Stomach (tissue), 19 donors: Measurements from ENCODE around the gene SCNM1. TPM values are rescaled to one million over a fixed set of nuclear protein-coding genes. Genes with fewer than 3 reads are reported as not detected.

Experiments used
- DNase-seq, 2 donors: peaks; one replicate each; pipeline versions ENCODE4 v3.0.0 to v3.0.0-alpha.2; 2013 to 2019
- H3K27ac ChIP-seq, 5 donors: fragments of 200-600 bp in 4 of 5; sonication (generic) in 4 of 5; one replicate each; pipeline ENCODE4 v1.5.1; 2013 to 2019; ENCODE audit warnings: mild to moderate bottlenecking in 1 of 5, moderate library complexity in 1 of 5
- H3K27me3 ChIP-seq, 3 donors: fragments of 200-600 bp; sonication (generic); one replicate each; pipeline ENCODE4 v1.5.1; 2017 to 2019; ENCODE audit warnings: mixed run types in 1 of 3
- H3K36me3 ChIP-seq, 4 donors: fragments of 200-600 bp; sonication (generic); 1 replicate in 3 of 4; 2 replicates in 1 of 4; pipeline ENCODE4 v1.5.1; 2016 to 2019
- H3K4me1 ChIP-seq, 4 donors: fragments of 200-600 bp; sonication (generic); one replicate each; pipeline ENCODE4 v1.5.1; 2016 to 2019
- H3K4me3 ChIP-seq, 4 donors: fragments of 200-600 bp; sonication (generic) in 3 of 4; one replicate each; pipeline ENCODE4 v1.5.1; 2016 to 2019; ENCODE audit warnings: mild to moderate bottlenecking in 1 of 4
- H3K9me3 ChIP-seq, 4 donors: fragments of 200-600 bp; sonication (generic); one replicate each; pipeline ENCODE4 v1.5.1; 2016 to 2019
- EP300 ChIP-seq: sonication (generic); formaldehyde crosslinking; IDR thresholded peaks from one replicate; pipeline ENCODE4 v1.6.1; 2017; ENCODE audit warnings: antibody characterized with exemption
- POLR2A ChIP-seq, 4 donors: fragments of 450-650 bp; IDR thresholded peaks; one replicate each; pipeline ENCODE4 v1.6.1; 2016; ENCODE audit warnings: antibody characterized with exemption in 4 of 4, control low read depth in 2 of 4, mild to moderate bottlenecking in 1 of 4, moderate library complexity in 1 of 4
- POLR2AphosphoS5 ChIP-seq, 3 donors: sonication (generic); formaldehyde crosslinking; IDR thresholded peaks; one replicate each; pipeline ENCODE4 v1.6.1; 2016; ENCODE audit warnings: antibody characterized with exemption in 3 of 3
- WGBS, 5 donors: extraction: QIAGEN DNeasy Blood & Tissue Kit in 3 of 5; methylation state at CpG; one replicate each; pipeline versions ENCODE4 v1.1.5 to v1.1.7; 2013 to 2018; 5-methylcytosine and 5-hydroxymethylcytosine counted together
- intact Hi-C: fragments of 100-400 bp; cut with DNase I; formaldehyde crosslinking; loops from one replicate; pipeline ENCODE4 v1.15.1; 2023; ENCODE audit warnings: low total_unique reads
- long read RNA-seq, 10 donors: transcript quantifications; one replicate each; lab custom pipeline, GENCODE V29; 2026
- polyA plus RNA-seq, 3 donors: library from polyadenylated mRNA; stranded (reverse); fragments of 200-250 nt; gene quantifications; one replicate each; pipeline ENCODE4 v1.2.3, GENCODE V29; 2013
- total RNA-seq, 5 donors: library from RNA; depleted of rRNA; stranded (reverse); fragments of >200 nt; gene quantifications; one replicate each; pipeline versions ENCODE4 v1.1.0 to v1.2.3, GENCODE V29; 2014 to 2016
- TF ChIP-seq, protein P1 (sequence below), 7 experiments: fragments of 450-650 bp in 4 of 7; fragments of 200-600 bp in 3 of 7; sonication (generic) in 3 of 7; IDR thresholded peaks; one replicate each; pipeline ENCODE4 v1.5.1; 2016 to 2019; ENCODE audit warnings: antibody characterized with exemption in 7 of 7, control low read depth in 2 of 7, mild to moderate bottlenecking in 1 of 7
- donor health status: healthy with polysubstance abuse.
- donor health status: Bipolar disorder and iron deficiency.
- donor health status: healthy.

Gene SCNM1, protein sequence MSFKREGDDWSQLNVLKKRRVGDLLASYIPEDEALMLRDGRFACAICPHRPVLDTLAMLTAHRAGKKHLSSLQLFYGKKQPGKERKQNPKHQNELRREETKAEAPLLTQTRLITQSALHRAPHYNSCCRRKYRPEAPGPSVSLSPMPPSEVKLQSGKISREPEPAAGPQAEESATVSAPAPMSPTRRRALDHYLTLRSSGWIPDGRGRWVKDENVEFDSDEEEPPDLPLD
- total RNA-seq, result 10 to 100 TPM in 3 of 5 donors, 1 to 10 TPM in 2; 4.5 to 57.8 (median 12.0) TPM
- polyA plus RNA-seq, result 10 to 100 TPM; 35.2 to 66.3 (median 64.5) TPM
- long read RNA-seq, donor 1, partial matches to known transcripts, result 0 of 3 reads
- long read RNA-seq, donor 1, other reads (novel, unspliced or antisense), result 0 of 3 reads
- long read RNA-seq, donor 2, transcript SCNM1-202 (7 exons, 2,016 nt), result major isoform, 8 of 10 reads
- long read RNA-seq, donor 2, partial matches to known transcripts, result 0 of 10 reads
- long read RNA-seq, donor 2, other reads (novel, unspliced or antisense), result 0 of 10 reads
- long read RNA-seq, donor 3, partial matches to known transcripts, result 0 of 6 reads
- long read RNA-seq, donor 3, other reads (novel, unspliced or antisense), result 0 of 6 reads
- long read RNA-seq, donor 4, partial matches to known transcripts, result 0 of 3 reads
- long read RNA-seq, donor 4, other reads (novel, unspliced or antisense), result 0 of 3 reads
- long read RNA-seq, donor 5, partial matches to known transcripts, result 0 of 8 reads
- long read RNA-seq, donor 5, other reads (novel, unspliced or antisense), result 0 of 8 reads
- long read RNA-seq, donor 6, result 0 reads
- long read RNA-seq, donor 7, transcript SCNM1-202 (7 exons, 2,016 nt), result major isoform, 11 of 18 reads
- long read RNA-seq, donor 7, partial matches to known transcripts, result 0 of 18 reads
- long read RNA-seq, donor 7, other reads (novel, unspliced or antisense), result 0 of 18 reads
- long read RNA-seq, donor 8, transcript SCNM1-202 (7 exons, 2,016 nt), result major isoform, 6 of 11 reads
- long read RNA-seq, donor 8, partial matches to known transcripts, result 0 of 11 reads
- long read RNA-seq, donor 8, other reads (novel, unspliced or antisense), result 0 of 11 reads
- long read RNA-seq, donor 9, transcript SCNM1-202 (7 exons, 2,016 nt), result major isoform, 14 of 23 reads
- long read RNA-seq, donor 9, partial matches to known transcripts, result 0 of 23 reads
- long read RNA-seq, donor 9, other reads (novel, unspliced or antisense), result 0 of 23 reads
- long read RNA-seq, donor 10, partial matches to known transcripts, result 0 of 4 reads
- long read RNA-seq, donor 10, other reads (novel, unspliced or antisense), result 0 of 4 reads

DNA sequence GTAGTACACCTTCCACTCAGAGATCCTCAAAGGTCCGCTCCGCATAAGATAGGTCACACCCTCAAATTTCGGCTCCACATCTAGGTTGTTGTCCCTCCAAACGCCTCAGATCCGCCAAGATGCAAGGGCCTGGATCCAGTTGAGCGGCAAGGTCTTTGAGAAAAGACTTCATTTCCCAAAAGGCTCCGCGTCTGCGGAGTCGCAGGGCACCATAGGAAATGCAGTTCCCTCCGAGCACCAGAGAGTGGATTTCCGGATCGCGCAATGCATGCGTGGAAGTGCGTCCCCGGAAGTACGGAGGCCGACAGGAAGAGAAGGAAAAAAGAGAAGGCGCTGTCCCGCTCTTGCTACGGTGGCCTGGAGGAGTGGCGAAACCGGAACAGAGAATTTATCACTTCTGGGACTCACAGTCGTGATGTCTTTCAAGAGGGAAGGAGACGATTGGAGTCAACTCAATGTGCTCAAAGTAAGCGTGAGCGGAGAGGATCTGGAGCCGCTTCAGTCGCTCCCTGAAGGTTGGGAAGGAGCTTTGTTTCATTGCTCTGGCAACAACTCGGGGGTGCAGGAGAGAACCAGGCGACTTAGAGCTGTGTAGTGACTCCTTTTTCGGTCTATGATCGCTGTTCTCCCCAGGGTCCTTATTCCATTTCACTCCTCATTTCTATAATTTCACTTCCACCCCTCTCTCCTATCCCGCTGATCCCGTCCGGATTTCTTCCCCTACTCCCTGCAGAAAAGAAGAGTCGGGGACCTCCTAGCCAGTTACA is at the start of gene SCNM1, which contains the start of gene LYSMD1:
SCNM1 (plus strand) TSS at position 407 of the 767 bp plus-strand sequence; CDS start at position 416, 9 bp downstream.
LYSMD1 (minus strand) TSS at position 165 of the 767 bp plus-strand sequence. CDS start 644 bp downstream, outside the sequence.
- H3K4me3 ChIP-seq, result peak within 1 kb of the TSS; percentile 60 to 85 (median 76)
- H3K27ac ChIP-seq, result peak within 1 kb of the TSS; percentile 73 to 90 (median 88)
- intact Hi-C loops, result no loop called here
- 0 to 1% (median 1%) methylated on average over 38 of the region's 38 CpGs for WGBS, 5 donors
- DNase-seq, result peak; percentile 98 to 99
- TF ChIP-seq POLR2A (IDR thresholded peaks at IDR 0.05) (no peak), EP300 (peak; percentile 37), POLR2AphosphoS5 (IDR thresholded peaks at IDR 0.05) (peak; percentile 92 to 99 (median 97))
- TF ChIP-seq, protein P1, sequence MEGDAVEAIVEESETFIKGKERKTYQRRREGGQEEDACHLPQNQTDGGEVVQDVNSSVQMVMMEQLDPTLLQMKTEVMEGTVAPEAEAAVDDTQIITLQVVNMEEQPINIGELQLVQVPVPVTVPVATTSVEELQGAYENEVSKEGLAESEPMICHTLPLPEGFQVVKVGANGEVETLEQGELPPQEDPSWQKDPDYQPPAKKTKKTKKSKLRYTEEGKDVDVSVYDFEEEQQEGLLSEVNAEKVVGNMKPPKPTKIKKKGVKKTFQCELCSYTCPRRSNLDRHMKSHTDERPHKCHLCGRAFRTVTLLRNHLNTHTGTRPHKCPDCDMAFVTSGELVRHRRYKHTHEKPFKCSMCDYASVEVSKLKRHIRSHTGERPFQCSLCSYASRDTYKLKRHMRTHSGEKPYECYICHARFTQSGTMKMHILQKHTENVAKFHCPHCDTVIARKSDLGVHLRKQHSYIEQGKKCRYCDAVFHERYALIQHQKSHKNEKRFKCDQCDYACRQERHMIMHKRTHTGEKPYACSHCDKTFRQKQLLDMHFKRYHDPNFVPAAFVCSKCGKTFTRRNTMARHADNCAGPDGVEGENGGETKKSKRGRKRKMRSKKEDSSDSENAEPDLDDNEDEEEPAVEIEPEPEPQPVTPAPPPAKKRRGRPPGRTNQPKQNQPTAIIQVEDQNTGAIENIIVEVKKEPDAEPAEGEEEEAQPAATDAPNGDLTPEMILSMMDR (IDR thresholded peaks at IDR 0.05), result peak in 3 of 7 experiments; percentile 11 to 45 (median 12)
- peaks cover 22 to 52% (median 51%) of the 10 kb centered on the region in 4 donors for H3K36me3 ChIP-seq
- no peaks in the 10 kb centered on the region for H3K27me3 ChIP-seq
- H3K9me3 ChIP-seq, result no peaks in the 10 kb centered on the region
- peaks cover 17 to 42% (median 34%) of the 10 kb centered on the region in 4 donors for H3K4me1 ChIP-seq

DNA sequence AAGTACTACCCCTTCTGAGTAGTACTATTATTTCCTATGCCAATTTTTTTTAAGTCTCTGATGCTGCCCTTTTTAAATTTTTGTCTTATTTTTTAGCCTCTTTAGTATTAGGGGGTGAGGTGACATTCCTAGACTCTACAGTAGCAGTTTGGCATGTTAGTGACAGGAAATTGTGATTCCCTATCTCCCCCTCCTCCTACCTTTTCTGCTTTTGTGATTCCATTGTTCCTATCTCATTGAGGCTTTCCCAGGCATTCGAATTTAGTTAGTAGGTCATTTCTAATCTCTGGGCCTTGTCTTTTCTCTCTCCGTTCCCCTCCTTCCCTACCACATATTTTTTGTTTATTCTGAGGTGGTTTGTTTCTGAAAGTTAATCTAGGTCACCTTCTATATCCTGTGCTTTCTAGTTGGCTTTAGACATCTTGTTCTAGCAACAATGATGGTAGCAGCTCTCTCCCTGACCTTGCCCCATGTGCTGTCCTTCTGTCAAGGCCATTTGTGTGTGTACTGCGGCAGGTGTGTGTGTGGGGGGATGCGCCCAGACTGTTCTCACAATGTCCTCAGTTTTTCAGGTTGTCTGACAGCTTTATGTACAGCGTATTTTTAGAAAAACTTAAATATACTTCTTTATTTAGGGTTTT is 41.1 kb upstream of the SCNM1 start:
- Histone ChIP-seq H3K9me3 (no peaks in the 10 kb centered on the region), H3K27me3 (no peaks in the 10 kb centered on the region), H3K4me1 (peaks cover 0 to 9% (median 0%) of the 10 kb centered on the region in 4 donors), H3K4me3 (no peak overlapping the region), H3K36me3 (peaks cover 0 to 49% (median 39%) of the 10 kb centered on the region in 4 donors), H3K27ac (no peak overlapping the region)
- 70 to 81% (median 73%) methylated on average over 5 of the region's 5 CpGs for WGBS, 5 donors
- intact Hi-C loops, result no loop called here
- peak in 1 of 2 donors; percentile 39 for DNase-seq
- TF ChIP-seq POLR2AphosphoS5 (IDR thresholded peaks at IDR 0.05), result no peak
- TF ChIP-seq, protein P1 (IDR thresholded peaks at IDR 0.05), result no peak
- TF ChIP-seq EP300, result no peak
- TF ChIP-seq POLR2A (IDR thresholded peaks at IDR 0.05), result no peak

DNA sequence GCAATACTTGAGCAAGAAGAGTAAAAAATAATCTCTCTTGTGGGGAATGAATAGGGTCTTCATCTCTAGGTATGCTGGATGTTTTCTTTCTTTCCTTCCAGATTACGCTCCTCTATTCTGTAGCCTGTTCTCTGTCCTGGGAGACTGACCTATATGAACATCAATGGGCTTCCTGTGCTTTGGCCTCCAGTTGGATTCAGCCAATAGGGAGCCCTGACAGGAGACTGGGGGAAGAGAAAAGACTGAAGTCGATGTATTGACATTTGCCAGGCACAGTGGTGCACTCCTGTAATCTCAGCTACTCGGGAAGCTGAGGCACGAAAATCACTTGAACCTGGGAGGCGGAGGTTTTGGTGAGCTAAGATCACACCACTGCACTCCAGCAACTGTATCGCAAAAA is 37.1 kb upstream of the SCNM1 start:
- Histone ChIP-seq H3K36me3 (peaks cover 0 to 19% (median 9%) of the 10 kb centered on the region in 4 donors), H3K27ac (no peak overlapping the region), H3K4me3 (no peak overlapping the region), H3K27me3 (peaks cover 0 to 27% (median 22%) of the 10 kb centered on the region in 3 donors), H3K9me3 (no peaks in the 10 kb centered on the region), H3K4me1 (peaks cover 14 to 34% (median 25%) of the 10 kb centered on the region in 4 donors)
- DNase-seq, result no peak
- 81 to 90% (median 84%) methylated on average over 6 of the region's 6 CpGs for WGBS, 5 donors
- TF ChIP-seq, protein P1 (IDR thresholded peaks at IDR 0.05), result no peak
- TF ChIP-seq EP300, result no peak
- no peak for TF ChIP-seq POLR2AphosphoS5 (IDR thresholded peaks at IDR 0.05)
- no peak for TF ChIP-seq POLR2A (IDR thresholded peaks at IDR 0.05)
- intact Hi-C loops, result no loop called here
